Measurements from ENCODE around the gene PPP1R11. TPM values are rescaled to one million over a fixed set of nuclear protein-coding genes. Genes with fewer than 3 reads are reported as not detected.
A peak's percentile ranks its signal among the peaks of the same experiment; 100 is the strongest.

The PPP1R11 gene
- total and polyA plus RNA-seq, 4 donors: 29.2 to 81.7 (median 55.8) TPM

DNA sequence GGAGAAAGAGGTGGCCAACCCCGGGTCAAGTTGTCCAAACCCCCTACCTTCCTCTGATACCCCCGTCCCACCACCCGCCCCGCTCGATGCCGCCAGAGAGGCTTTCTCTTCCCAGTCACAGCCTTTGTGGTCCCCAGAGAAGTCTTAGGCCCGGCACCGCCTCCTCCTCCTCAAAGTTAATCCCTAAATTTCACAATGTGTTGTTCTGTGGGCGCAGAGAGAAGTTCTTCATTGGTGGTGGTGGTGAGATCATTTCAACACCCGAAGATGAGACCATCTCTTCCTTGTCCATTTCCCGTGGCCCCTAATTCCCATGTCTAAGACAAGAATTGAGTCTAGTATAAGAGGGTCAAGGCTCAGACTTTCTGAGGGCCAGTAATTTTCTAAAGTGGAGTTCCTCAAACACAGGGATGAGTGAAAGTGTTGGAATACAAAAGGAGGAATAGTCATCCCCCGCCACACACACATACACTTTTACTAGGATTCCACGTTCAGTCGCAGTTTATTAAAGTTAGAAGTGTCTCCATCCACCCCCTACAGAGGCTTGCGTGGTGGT, 35.5 kb downstream of the PPP1R11 start:
- Histone ChIP-seq H3K4me1 (ENCODE audit: control insufficient read depth in 5 of 5, insufficient read depth in 5 of 5, low read length in 5 of 5) (peaks cover 6 to 24% (median 10%) of the 10 kb centered on the region in 5 donors), H3K36me3 (ENCODE audit: control insufficient read depth in 4 of 4, insufficient read depth in 4 of 4, low read length in 4 of 4) (no peaks in the 10 kb centered on the region), H3K9me3 (ENCODE audit: control insufficient read depth in 4 of 4, insufficient read depth in 3 of 4, low read length in 3 of 4) (no peaks in the 10 kb centered on the region), H3K27me3 (ENCODE audit: control insufficient read depth in 3 of 3, insufficient read depth in 3 of 3, low read length in 2 of 3) (peaks cover 0 to 69% (median 58%) of the 10 kb centered on the region in 3 donors), H3K27ac (ENCODE audit: low read depth in 1 of 2, low read length in 1 of 2) (peak overlapping the region in 1 of 2 donors; percentile 55), H3K9ac (ENCODE audit: insufficient read depth in 1 of 2, low read length in 2 of 2) (no peak overlapping the region), H3K4me3 (no peak overlapping the region)
- ATAC-seq (ENCODE audit: insufficient read depth, low FRiP score) (no peak), DNase-seq (peak in 2 of 3 donors; percentile 11 to 14)
- TF ChIP-seq, protein P1, sequence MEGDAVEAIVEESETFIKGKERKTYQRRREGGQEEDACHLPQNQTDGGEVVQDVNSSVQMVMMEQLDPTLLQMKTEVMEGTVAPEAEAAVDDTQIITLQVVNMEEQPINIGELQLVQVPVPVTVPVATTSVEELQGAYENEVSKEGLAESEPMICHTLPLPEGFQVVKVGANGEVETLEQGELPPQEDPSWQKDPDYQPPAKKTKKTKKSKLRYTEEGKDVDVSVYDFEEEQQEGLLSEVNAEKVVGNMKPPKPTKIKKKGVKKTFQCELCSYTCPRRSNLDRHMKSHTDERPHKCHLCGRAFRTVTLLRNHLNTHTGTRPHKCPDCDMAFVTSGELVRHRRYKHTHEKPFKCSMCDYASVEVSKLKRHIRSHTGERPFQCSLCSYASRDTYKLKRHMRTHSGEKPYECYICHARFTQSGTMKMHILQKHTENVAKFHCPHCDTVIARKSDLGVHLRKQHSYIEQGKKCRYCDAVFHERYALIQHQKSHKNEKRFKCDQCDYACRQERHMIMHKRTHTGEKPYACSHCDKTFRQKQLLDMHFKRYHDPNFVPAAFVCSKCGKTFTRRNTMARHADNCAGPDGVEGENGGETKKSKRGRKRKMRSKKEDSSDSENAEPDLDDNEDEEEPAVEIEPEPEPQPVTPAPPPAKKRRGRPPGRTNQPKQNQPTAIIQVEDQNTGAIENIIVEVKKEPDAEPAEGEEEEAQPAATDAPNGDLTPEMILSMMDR (IDR thresholded peaks at IDR 0.05; ENCODE audit: control extremely low read depth, extremely low read depth): no peak
- 34 to 35% methylated on average over 15 of the region's 15 CpGs for WGBS, 2 donors

GRCh38 chr6:30102970-30103871, 36.2 kb downstream of the PPP1R11 start:
- Histone ChIP-seq H3K9me3 (ENCODE audit: control insufficient read depth in 4 of 4, insufficient read depth in 3 of 4, low read length in 3 of 4) (no peaks in the 10 kb centered on the region), H3K4me1 (ENCODE audit: control insufficient read depth in 5 of 5, insufficient read depth in 5 of 5, low read length in 5 of 5) (peaks cover 6 to 24% (median 10%) of the 10 kb centered on the region in 5 donors), H3K36me3 (ENCODE audit: control insufficient read depth in 4 of 4, insufficient read depth in 4 of 4, low read length in 4 of 4) (no peaks in the 10 kb centered on the region), H3K27ac (ENCODE audit: low read depth in 1 of 2, low read length in 1 of 2) (no peak overlapping the region), H3K4me3 (peak overlapping the region; percentile 5), H3K27me3 (ENCODE audit: control insufficient read depth in 3 of 3, insufficient read depth in 3 of 3, low read length in 2 of 3) (peaks cover 0 to 68% (median 55%) of the 10 kb centered on the region in 3 donors), H3K9ac (ENCODE audit: insufficient read depth in 1 of 2, low read length in 2 of 2) (no peak overlapping the region)
- TF ChIP-seq, protein P1 (IDR thresholded peaks at IDR 0.05; ENCODE audit: control extremely low read depth, extremely low read depth): peak; percentile 96
- WGBS, 2 donors: 1 to 4% methylated on average over 36 of the region's 36 CpGs
- DNase-seq (peak; percentile 85 to 90 (median 89)), ATAC-seq (ENCODE audit: insufficient read depth, low FRiP score) (peak; percentile 82)

GRCh38 chr6:30103872-30104179, 36.8 kb downstream of the PPP1R11 start:
- Histone ChIP-seq H3K9ac (ENCODE audit: insufficient read depth in 1 of 2, low read length in 2 of 2) (no peak overlapping the region), H3K27ac (ENCODE audit: low read depth in 1 of 2, low read length in 1 of 2) (no peak overlapping the region), H3K4me3 (no peak overlapping the region), H3K9me3 (ENCODE audit: control insufficient read depth in 4 of 4, insufficient read depth in 3 of 4, low read length in 3 of 4) (no peaks in the 10 kb centered on the region), H3K27me3 (ENCODE audit: control insufficient read depth in 3 of 3, insufficient read depth in 3 of 3, low read length in 2 of 3) (peaks cover 0 to 67% (median 50%) of the 10 kb centered on the region in 3 donors), H3K36me3 (ENCODE audit: control insufficient read depth in 4 of 4, insufficient read depth in 4 of 4, low read length in 4 of 4) (no peaks in the 10 kb centered on the region), H3K4me1 (ENCODE audit: control insufficient read depth in 5 of 5, insufficient read depth in 5 of 5, low read length in 5 of 5) (peaks cover 6 to 24% (median 10%) of the 10 kb centered on the region in 5 donors)
- no peak for ATAC-seq (ENCODE audit: insufficient read depth, low FRiP score)
- no peak for DNase-seq
- TF ChIP-seq, protein P1 (IDR thresholded peaks at IDR 0.05; ENCODE audit: control extremely low read depth, extremely low read depth): no peak
- WGBS, 2 donors: 36 to 53% methylated on average over 3 of the region's 3 CpGs

Measured in lung (tissue), 12 donors.